HepG2 (cell line): Measurements from ENCODE around the gene SARNP. TPM values are rescaled to one million over a fixed set of nuclear protein-coding genes. Genes with fewer than 3 reads are reported as not detected.

Source experiments
- CENPBD1 ChIP-seq: sonication (generic); formaldehyde crosslinking; IDR thresholded peaks from 2 replicates; pipeline ENCODE4 v1.8.0; 2022; ENCODE audit warnings: missing genetic modification reagents, low read depth, mild to moderate bottlenecking, borderline replicate concordance
- FOSL2 ChIP-seq: sonication (generic); formaldehyde crosslinking; IDR thresholded peaks from 2 replicates; pipeline ENCODE4 v1.4.0; 2020; ENCODE audit warnings: missing genetic modification reagents
- GATAD1 ChIP-seq: IDR thresholded peaks from 2 replicates; pipeline ENCODE4 v1.6.1; 2016; ENCODE audit warnings: missing genetic modification reagents, missing compliant biosample characterization
- GTF2F1 ChIP-seq: fragments of 150-350 bp; IDR thresholded peaks from 2 replicates; pipeline ENCODE4 v1.6.1; 2014; ENCODE audit warnings: low read length
- HNRNPH1 ChIP-seq: fragments of 200-400 bp; formaldehyde crosslinking; optimal IDR thresholded peaks from 2 replicates; pipeline ENCODE3; 2017; ENCODE audit warnings: mild to moderate bottlenecking, low read depth, low read length
- HNRNPK ChIP-seq: fragments of 200-400 bp; formaldehyde crosslinking; IDR thresholded peaks from 2 replicates; pipeline ENCODE4 v1.6.1; 2018; ENCODE audit warnings: low read length, low read depth, moderate library complexity, mild to moderate bottlenecking; ENCODE audit not compliant: poor library complexity, severe bottlenecking
- HOXA9 ChIP-seq: sonication (generic); formaldehyde crosslinking; IDR thresholded peaks from 2 replicates; pipeline ENCODE4 v1.8.1; 2022; ENCODE audit warnings: missing genetic modification reagents, mild to moderate bottlenecking, moderate library complexity, borderline replicate concordance
- KAT2B ChIP-seq: fragments of 150-350 bp; IDR thresholded peaks from 2 replicates; pipeline ENCODE4 v1.6.1; 2014; ENCODE audit warnings: low read depth, low read length, borderline replicate concordance
- MED1 ChIP-seq: sonication (generic); formaldehyde crosslinking; IDR thresholded peaks from 2 replicates; pipeline ENCODE4 v1.4.0; 2020; ENCODE audit warnings: missing genetic modification reagents
- MTA3 ChIP-seq: sonication (generic); formaldehyde crosslinking; IDR thresholded peaks from 2 replicates; pipeline ENCODE4 v1.4.0; 2020; ENCODE audit warnings: missing genetic modification reagents
- MYC ChIP-seq: sonication (generic); formaldehyde crosslinking; IDR thresholded peaks from 2 replicates; pipeline ENCODE4 v1.9.0; 2021; ENCODE audit warnings: missing genetic modification reagents, borderline replicate concordance
- NR2C2 ChIP-seq: sonication (generic); formaldehyde crosslinking; IDR thresholded peaks from 2 replicates; pipeline ENCODE4 v1.4.0; 2020; ENCODE audit warnings: missing genetic modification reagents, mild to moderate bottlenecking, moderate library complexity, borderline replicate concordance
- SMAD3 ChIP-seq: sonication (generic); formaldehyde crosslinking; IDR thresholded peaks from 2 replicates; pipeline ENCODE4 v1.4.0; 2020; ENCODE audit warnings: missing genetic modification reagents
- TBX3 ChIP-seq: fragments of 450-650 bp; IDR thresholded peaks from 2 replicates; pipeline ENCODE4 v1.6.1; 2017; ENCODE audit warnings: antibody characterized with exemption, mild to moderate bottlenecking, inconsistent platforms, borderline replicate concordance
- TEAD3 ChIP-seq: optimal IDR thresholded peaks from 2 replicates; pipeline ENCODE3; 2016; ENCODE audit warnings: borderline replicate concordance
- TFE3 ChIP-seq: IDR thresholded peaks from 2 replicates; pipeline ENCODE4 v1.6.1; 2016
- THAP11 ChIP-seq: IDR thresholded peaks from 2 replicates; pipeline ENCODE4 v1.6.1; 2016; ENCODE audit warnings: missing biosample characterization, missing genetic modification reagents
- ZFX ChIP-seq: sonication (generic); formaldehyde crosslinking; IDR thresholded peaks from 2 replicates; pipeline ENCODE4 v1.4.0; 2020; ENCODE audit warnings: mild to moderate bottlenecking, low read depth, missing genetic modification reagents, moderate library complexity
- ZKSCAN1 ChIP-seq: fragments of 150-350 bp; IDR thresholded peaks from 2 replicates; pipeline ENCODE4 v1.6.1; 2014; ENCODE audit warnings: low read length
- ZNF205 ChIP-seq: IDR thresholded peaks from 2 replicates; pipeline ENCODE4 v1.6.1; 2018; ENCODE audit warnings: missing biosample characterization, missing genetic modification reagents
- ZNF296 ChIP-seq: sonication (generic); formaldehyde crosslinking; conservative IDR thresholded peaks from 2 replicates; pipeline ENCODE4 v1.5.0; 2020; ENCODE audit warnings: mild to moderate bottlenecking, missing genetic modification reagents
- ZNF354B ChIP-seq: sonication (generic); formaldehyde crosslinking; IDR thresholded peaks from 2 replicates; pipeline ENCODE4 v1.8.0; 2022; ENCODE audit warnings: mild to moderate bottlenecking, missing genetic modification reagents
- ZNF383 ChIP-seq: sonication (generic); formaldehyde crosslinking; IDR thresholded peaks from 2 replicates; pipeline ENCODE4 v1.4.0; 2020; ENCODE audit warnings: missing genetic modification reagents, mild to moderate bottlenecking, borderline replicate concordance
- ZNF414 ChIP-seq: sonication (generic); formaldehyde crosslinking; IDR thresholded peaks from 2 replicates; pipeline ENCODE4 v1.5.0; 2020; ENCODE audit warnings: missing genetic modification reagents
- ZNF468 ChIP-seq: sonication (generic); formaldehyde crosslinking; IDR thresholded peaks from 2 replicates; pipeline ENCODE4 v1.8.0; 2022; ENCODE audit warnings: mild to moderate bottlenecking, moderate library complexity, missing genetic modification reagents
- ZNF720 ChIP-seq: sonication (generic); formaldehyde crosslinking; IDR thresholded peaks from 2 replicates; pipeline ENCODE4 v1.4.0; 2020; ENCODE audit warnings: missing genetic modification reagents
- ZNF776 ChIP-seq: sonication (generic); formaldehyde crosslinking; IDR thresholded peaks from 2 replicates; pipeline ENCODE4 v1.4.0; 2020; ENCODE audit warnings: mild to moderate bottlenecking, missing genetic modification reagents
- ZNF816 ChIP-seq: sonication (generic); formaldehyde crosslinking; IDR thresholded peaks from 2 replicates; pipeline ENCODE4 v1.8.0; 2022; ENCODE audit warnings: missing genetic modification reagents, mild to moderate bottlenecking, borderline replicate concordance
- ZNF878 ChIP-seq: sonication (generic); formaldehyde crosslinking; IDR thresholded peaks from 2 replicates; pipeline ENCODE4 v1.8.1; 2023; ENCODE audit warnings: mild to moderate bottlenecking, missing genetic modification reagents, moderate library complexity
- ZNF879 ChIP-seq: sonication (generic); formaldehyde crosslinking; IDR thresholded peaks from 2 replicates; pipeline ENCODE4 v1.8.1; 2023; ENCODE audit warnings: missing genetic modification reagents
- ZNF891 ChIP-seq: sonication (generic); formaldehyde crosslinking; IDR thresholded peaks from 2 replicates; pipeline ENCODE4 v1.5.0; 2020; ENCODE audit warnings: mild to moderate bottlenecking, missing genetic modification reagents
- polyA plus RNA-seq, 8 experiments: library from polyadenylated mRNA; depleted of rRNA in 3 of 8; stranded (reverse) in 7 of 8; unstranded in 1 of 8; fragments of >200 nt; fragmentation: Illumina TruSeq in 4 of 8; extraction: Trizol in 4 of 8; gene quantifications; 2 replicates each; pipeline versions ENCODE4 v1.2.1 to v1.2.3, GENCODE V29; 2011 to 2016; ENCODE audit warnings: low read depth in 4 of 8, missing spikeins in 1 of 8, mixed read lengths in 1 of 8; ENCODE audit not compliant: insufficient read depth in 1 of 8
- total RNA-seq, 5 experiments: library from RNA; depleted of rRNA; stranded (reverse); fragments of >200 nt; fragmentation: Illumina TruSeq; extraction: Trizol; gene quantifications; 2 replicates each; pipeline ENCODE4 v1.2.3, GENCODE V29; 2016; ENCODE audit warnings: low read depth in 1 of 5

The SARNP gene
- total and polyA plus RNA-seq, 2 of the 13 experiments (the other 11 are each of a cell fraction or from before 2014, with no cell fraction given): 59.0 to 95.4 TPM

GRCh38 chr12:55715833-55716581, 101.5 kb downstream of the SARNP start, which contains the start of gene BLOC1S1 (continued):
- no peak for TF ChIP-seq ZNF354B (CRISPR knock-in tag)
- TF ChIP-seq ZNF383 (CRISPR knock-in tag): no peak
- 0 out of 2 replicates have a peak, but pooled peaks have one; percentile 86 for TF ChIP-seq CENPBD1 (CRISPR knock-in tag)
- TF ChIP-seq ZNF296: no peak
- TF ChIP-seq MYC (CRISPR knock-in tag): peak; percentile 58; the same call in 1 of the 2 replicates
- TF ChIP-seq THAP11 (CRISPR knock-in tag): peak; percentile 86
- TF ChIP-seq TFE3 (CRISPR knock-in tag): peak; percentile 94
- TF ChIP-seq HOXA9 (CRISPR knock-in tag): peak; percentile 75; the same call in 1 of the 2 replicates
- peak; percentile 38; the same call in 1 of the 2 replicates for TF ChIP-seq ZNF891 (CRISPR knock-in tag)
- no peak for TF ChIP-seq ZNF879 (CRISPR knock-in tag)
- no peak for TF ChIP-seq KAT2B
- peak; percentile 90; the same call in 1 of the 2 replicates for TF ChIP-seq ZNF414
- TF ChIP-seq ZNF816 (CRISPR knock-in tag): peak; percentile 46; the same call in 1 of the 2 replicates
- no peak for TF ChIP-seq HNRNPH1
- no peak for TF ChIP-seq ZNF720 (CRISPR knock-in tag)
- TF ChIP-seq ZNF205: peak; percentile 85; the same call in 1 of the 2 replicates
- TF ChIP-seq MTA3 (CRISPR knock-in tag): no peak
- peak; percentile 76; the same call in 1 of the 2 replicates for TF ChIP-seq NR2C2
- TF ChIP-seq FOSL2 (CRISPR knock-in tag): peak; percentile 55
- TF ChIP-seq ZFX (CRISPR knock-in tag): peak; percentile 96
- no peak; the same call in 1 of the 2 replicates for TF ChIP-seq ZNF776 (CRISPR knock-in tag)
- TF ChIP-seq MED1 (CRISPR knock-in tag): no peak; the same call in 1 of the 2 replicates
- 0 out of 2 replicates have a peak, but pooled peaks have one; percentile 41 for TF ChIP-seq ZNF468
- no peak for TF ChIP-seq ZKSCAN1
- TF ChIP-seq GATAD1 (CRISPR knock-in tag): peak; percentile 99
- peak; percentile 71; the same call in 1 of the 2 replicates for TF ChIP-seq GTF2F1
- no peak for TF ChIP-seq HNRNPK
- peak; percentile 38 for TF ChIP-seq TEAD3 (CRISPR knock-in tag)
- peak; percentile 53; the same call in 1 of the 2 replicates for TF ChIP-seq SMAD3 (CRISPR knock-in tag)
- no peak for TF ChIP-seq ZNF878 (CRISPR knock-in tag)
- TF ChIP-seq TBX3: no peak
